ENCODE data around the gene NCAPD2. TPM values are rescaled to one million over a fixed set of nuclear protein-coding genes. Genes with fewer than 3 reads are reported as not detected.
"Not testable (repeated sequence)": the region's sequence is repeated elsewhere in the genome, so short reads cannot be mapped to it uniquely, and the experiment has no call there.

Gene NCAPD2
- total and polyA plus RNA-seq, 2 donors, result 19.0 to 30.2 TPM

GRCh38 chr12:6548966-6549683 is 55.2 kb downstream of the NCAPD2 start:
- H3K36me3 ChIP-seq (ENCODE audit: insufficient read depth), result no peaks in the 10 kb centered on the region
- 84% methylated on average over 15 of the region's 15 CpGs for WGBS
- DNase-seq (ENCODE audit: extremely low spot score), result no peak
- no peak overlapping the region for H3K4me3 ChIP-seq (ENCODE audit: low read depth, low read length)
- no peak overlapping the region for H3K27ac ChIP-seq (ENCODE audit: low read depth)
- H3K4me1 ChIP-seq (ENCODE audit: insufficient read depth), result no peaks in the 10 kb centered on the region

DNA sequence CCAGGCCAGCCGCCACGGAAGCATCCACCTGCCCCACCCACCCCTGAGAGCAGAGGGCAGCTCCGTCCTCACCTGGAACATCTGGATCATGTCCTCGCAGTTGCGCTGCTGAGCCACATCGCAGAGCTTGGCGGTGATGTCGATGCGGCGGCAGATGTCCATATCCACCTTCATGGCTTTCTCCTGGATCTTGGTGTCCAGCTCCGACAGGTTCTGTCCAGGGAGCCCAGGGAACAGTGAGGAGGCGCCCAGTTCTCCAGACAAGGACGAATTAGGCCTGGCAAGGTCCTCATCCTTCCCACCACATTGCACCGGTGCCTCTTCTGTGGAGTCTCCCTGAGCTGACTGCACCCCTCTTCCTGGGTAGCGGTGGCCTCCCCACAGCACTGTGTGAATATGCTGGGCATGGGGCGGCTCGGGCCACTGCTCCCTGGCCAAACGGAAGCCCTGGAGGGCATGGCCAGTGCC is 55.8 kb downstream of the NCAPD2 start:
- H3K27ac ChIP-seq (ENCODE audit: low read depth), result no peak overlapping the region

GRCh38 chr12:6550294-6551062 is 56.6 kb downstream of the NCAPD2 start:
- peak overlapping the region; percentile 85 for H3K27ac ChIP-seq (ENCODE audit: low read depth)
- no peaks in the 10 kb centered on the region for H3K4me1 ChIP-seq (ENCODE audit: insufficient read depth)
- 85% methylated on average over 24 of the region's 24 CpGs for WGBS
- H3K36me3 ChIP-seq (ENCODE audit: insufficient read depth), result no peaks in the 10 kb centered on the region
- no peak overlapping the region for H3K4me3 ChIP-seq (ENCODE audit: low read depth, low read length)
- no peak for DNase-seq (ENCODE audit: extremely low spot score)

More for the DNA sequence above, 55.8 kb downstream of the NCAPD2 start:
- H3K4me3 ChIP-seq (ENCODE audit: low read depth, low read length), result no peak overlapping the region
- no peaks in the 10 kb centered on the region for H3K36me3 ChIP-seq (ENCODE audit: insufficient read depth)
- DNase-seq (ENCODE audit: extremely low spot score), result no peak
- WGBS, result 92% methylated on average over 18 of the region's 18 CpGs
- no peaks in the 10 kb centered on the region for H3K4me1 ChIP-seq (ENCODE audit: insufficient read depth)

GRCh38 chr12:6551063-6551461 is 57.2 kb downstream of the NCAPD2 start:
- Histone ChIP-seq H3K4me1 (ENCODE audit: insufficient read depth) (no peaks in the 10 kb centered on the region), H3K27ac (ENCODE audit: low read depth) (peak overlapping the region; percentile 85), H3K36me3 (ENCODE audit: insufficient read depth) (no peaks in the 10 kb centered on the region), H3K4me3 (ENCODE audit: low read depth, low read length) (no peak overlapping the region)
- DNase-seq (ENCODE audit: extremely low spot score), result no peak
- WGBS, result 54% methylated on average over 18 of the region's 18 CpGs

DNA sequence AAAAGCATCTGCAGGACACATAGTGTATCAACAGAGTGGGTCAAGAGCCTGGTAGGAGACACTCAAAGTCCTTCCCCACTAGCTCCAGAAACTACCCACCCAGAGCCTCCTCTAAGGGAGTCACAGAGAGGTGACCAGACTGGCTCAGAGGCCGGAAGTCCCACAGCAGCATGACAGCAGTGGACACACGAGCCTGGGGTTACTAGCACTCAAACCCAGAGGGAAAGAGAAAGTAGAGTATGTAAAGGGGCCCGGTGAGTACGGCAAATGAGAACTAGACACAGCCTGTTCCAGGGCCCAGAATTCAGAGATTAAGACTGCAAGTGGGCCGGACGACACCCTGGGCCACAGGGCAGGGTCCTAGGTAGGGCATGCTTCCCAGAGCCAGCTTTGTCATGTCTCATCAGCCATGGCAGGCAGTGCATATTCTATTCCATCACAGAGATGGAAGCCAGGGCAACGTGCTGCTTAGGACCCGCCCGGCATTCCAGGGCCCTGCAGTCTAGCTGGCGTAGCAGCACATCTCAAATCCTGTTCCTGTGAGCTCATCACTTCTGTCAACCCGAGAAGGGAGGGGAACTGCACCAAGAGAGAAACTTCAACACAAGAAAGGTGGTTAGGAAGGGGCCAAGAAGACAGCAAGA is 57.7 kb downstream of the NCAPD2 start:
- H3K27ac ChIP-seq (ENCODE audit: low read depth), result peak overlapping the region; percentile 85
- H3K4me3 ChIP-seq (ENCODE audit: low read depth, low read length), result no peak overlapping the region
- WGBS, result 34% methylated on average over 11 of the region's 11 CpGs
- H3K4me1 ChIP-seq (ENCODE audit: insufficient read depth), result no peaks in the 10 kb centered on the region
- no peak for DNase-seq (ENCODE audit: extremely low spot score)
- H3K36me3 ChIP-seq (ENCODE audit: insufficient read depth), result no peaks in the 10 kb centered on the region

DNA sequence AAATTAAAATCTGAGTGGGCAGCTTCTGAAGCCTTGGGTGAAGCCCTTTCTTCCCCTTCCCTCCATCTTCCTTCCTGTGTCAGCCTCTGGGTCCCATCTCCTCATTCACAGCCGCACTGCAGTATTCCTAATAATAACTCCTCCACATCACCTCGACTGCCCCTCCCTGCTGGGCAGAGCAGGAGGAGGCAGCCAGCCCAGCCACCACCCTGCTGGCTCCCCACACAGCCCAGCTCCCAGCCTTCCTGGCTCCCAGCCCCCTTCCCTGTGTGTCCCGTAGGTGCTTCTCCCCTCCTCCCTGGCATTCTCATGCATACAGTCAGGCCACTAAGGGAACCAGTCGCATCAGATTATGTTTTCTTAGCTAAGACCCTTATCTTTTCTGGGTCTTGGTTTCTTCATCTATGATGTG is 58.2 kb downstream of the NCAPD2 start:
- DNase-seq (ENCODE audit: extremely low spot score), result no peak
- Histone ChIP-seq H3K36me3 (ENCODE audit: insufficient read depth) (peaks cover 3% of the 10 kb centered on the region), H3K27ac (ENCODE audit: low read depth) (peak overlapping the region; percentile 85), H3K4me3 (ENCODE audit: low read depth, low read length) (no peak overlapping the region), H3K4me1 (ENCODE audit: insufficient read depth) (no peaks in the 10 kb centered on the region)
- WGBS, result 17% methylated on average over 4 of the region's 4 CpGs

GRCh38 chr12:6553051-6553868 is 59.4 kb downstream of the NCAPD2 start:
- WGBS, result 31% methylated on average over 15 of the region's 15 CpGs
- Histone ChIP-seq H3K4me1 (ENCODE audit: insufficient read depth) (no peaks in the 10 kb centered on the region), H3K4me3 (ENCODE audit: low read depth, low read length) (no peak overlapping the region), H3K27ac (ENCODE audit: low read depth) (peak overlapping the region; percentile 13), H3K36me3 (ENCODE audit: insufficient read depth) (peaks cover 3% of the 10 kb centered on the region)
- DNase-seq (ENCODE audit: extremely low spot score), result no peak

DNA sequence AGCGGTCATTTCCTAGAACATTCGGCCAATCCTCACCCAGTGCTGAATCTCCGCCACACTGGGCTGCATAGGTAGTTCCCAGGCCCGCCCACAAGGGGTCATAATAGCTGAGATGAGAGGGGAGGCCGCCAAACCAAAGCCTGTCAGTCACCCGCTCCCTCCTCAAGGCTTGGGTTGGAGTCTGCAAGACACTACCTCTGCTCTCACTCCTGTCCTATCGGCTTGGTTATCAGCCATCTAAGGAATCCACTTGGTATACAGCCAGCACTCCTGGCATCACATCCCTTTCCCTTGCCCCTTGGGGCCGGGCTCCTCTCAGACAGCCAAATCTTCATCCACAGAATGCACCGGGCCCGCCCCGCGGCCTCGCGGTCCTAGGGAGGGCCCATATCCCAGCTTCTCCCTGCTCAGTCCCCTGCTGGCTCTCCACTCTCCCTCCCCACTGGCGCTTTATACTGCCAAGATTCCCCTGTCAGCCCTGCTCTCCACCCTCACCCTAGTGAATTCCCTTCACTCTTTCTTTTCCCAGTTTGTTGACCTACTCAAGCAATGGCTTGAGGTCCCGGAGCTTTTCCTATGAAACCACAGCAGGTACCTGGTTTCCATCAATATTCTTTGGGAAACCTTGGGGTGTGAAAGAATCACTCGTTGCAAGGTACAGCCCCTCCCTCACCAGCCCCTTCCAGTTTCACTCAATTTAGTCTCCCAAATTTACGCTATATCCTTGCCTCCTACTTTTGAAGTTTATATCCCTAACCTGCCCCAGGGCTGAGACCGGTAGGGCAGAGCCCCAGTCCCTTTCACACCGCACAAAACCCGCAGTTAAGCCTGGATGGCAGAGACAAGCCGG is 60.5 kb downstream of the NCAPD2 start:
- no peaks in the 10 kb centered on the region for H3K4me1 ChIP-seq (ENCODE audit: insufficient read depth)
- H3K4me3 ChIP-seq (ENCODE audit: low read depth, low read length), result peak overlapping the region; percentile 73
- H3K36me3 ChIP-seq (ENCODE audit: insufficient read depth), result peaks cover 4% of the 10 kb centered on the region
- 12% methylated on average over 22 of the region's 22 CpGs for WGBS
- H3K27ac ChIP-seq (ENCODE audit: low read depth), result peak overlapping the region; percentile 25
- DNase-seq (ENCODE audit: extremely low spot score), result no peak

- peak overlapping the region; percentile 73 for H3K4me3 ChIP-seq (ENCODE audit: low read depth, low read length)
- 6% methylated on average over 61 of the region's 61 CpGs for WGBS
- H3K4me1 ChIP-seq (ENCODE audit: insufficient read depth), result no peaks in the 10 kb centered on the region
- peak overlapping the region; percentile 25 for H3K27ac ChIP-seq (ENCODE audit: low read depth)
- no peak for DNase-seq (ENCODE audit: extremely low spot score)
- H3K36me3 ChIP-seq (ENCODE audit: insufficient read depth), result peaks cover 9% of the 10 kb centered on the region
Measured at GRCh38 chr12:6555018-6555691, 61.3 kb downstream of the NCAPD2 start.

DNA sequence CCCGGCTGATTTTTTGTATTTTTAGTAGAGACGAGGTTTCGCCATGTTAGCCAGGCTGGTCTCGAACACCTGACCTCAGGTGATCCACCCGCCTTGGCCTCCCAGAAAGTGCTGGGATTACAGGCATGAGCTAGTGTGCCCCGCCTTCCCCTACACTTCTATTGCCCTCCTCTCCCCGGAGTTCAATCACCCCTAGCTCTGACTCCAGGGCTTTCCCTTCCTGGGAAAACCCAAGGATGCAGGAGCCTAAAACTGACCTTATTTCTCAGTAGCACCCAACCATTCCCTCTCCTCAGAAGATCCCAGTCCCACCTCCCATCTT is 62.6 kb downstream of the NCAPD2 start:
- DNase-seq (ENCODE audit: extremely low spot score); H3K4me1 ChIP-seq (ENCODE audit: insufficient read depth); H3K36me3 ChIP-seq (ENCODE audit: insufficient read depth); H3K27ac ChIP-seq (ENCODE audit: low read depth); H3K4me3 ChIP-seq (ENCODE audit: low read depth, low read length): not testable (repeated sequence)
- 85% methylated on average over 7 of the region's 7 CpGs for WGBS

GRCh38 chr12:6556857-6557256 is 63.0 kb downstream of the NCAPD2 start:
- H3K36me3 ChIP-seq (ENCODE audit: insufficient read depth), result peaks cover 9% of the 10 kb centered on the region
- no peak for DNase-seq (ENCODE audit: extremely low spot score)
- no peak overlapping the region for H3K27ac ChIP-seq (ENCODE audit: low read depth)
- no peak overlapping the region for H3K4me3 ChIP-seq (ENCODE audit: low read depth, low read length)
- WGBS, result 82% methylated on average over 4 of the region's 4 CpGs
- no peaks in the 10 kb centered on the region for H3K4me1 ChIP-seq (ENCODE audit: insufficient read depth)

GRCh38 chr12:6558014-6558760 is 64.3 kb downstream of the NCAPD2 start:
- not testable (repeated sequence) for H3K36me3 ChIP-seq (ENCODE audit: insufficient read depth); H3K4me3 ChIP-seq (ENCODE audit: low read depth, low read length); H3K27ac ChIP-seq (ENCODE audit: low read depth); H3K4me1 ChIP-seq (ENCODE audit: insufficient read depth); DNase-seq (ENCODE audit: extremely low spot score)
- 73% methylated on average over 14 of the region's 14 CpGs for WGBS

All from urinary bladder (tissue), 4 donors.